K562 (cell line): ENCODE data around the gene KCNJ14. TPM values are rescaled to one million over a fixed set of nuclear protein-coding genes. Genes with fewer than 3 reads are reported as not detected.

ENCODE experiments used
- FOXM1 ChIP-seq, 2 experiments: fragments of 450-650 bp in 1 of 2; sonication (generic) in 1 of 2; formaldehyde crosslinking in 1 of 2; IDR thresholded peaks; 2 replicates each; pipeline versions ENCODE4 v1.6.1 to v1.9.0; 2017 to 2022; ENCODE audit warnings: low read depth in 2 of 2, mild to moderate bottlenecking in 2 of 2, missing genetic modification reagents in 1 of 2, moderate library complexity in 1 of 2
- GTF2A2 ChIP-seq: IDR thresholded peaks from 2 replicates; pipeline ENCODE4 v1.6.1; 2016; ENCODE audit warnings: mild to moderate bottlenecking, missing genetic modification characterization, missing compliant biosample characterization
- POLR2AphosphoS5 ChIP-seq: IDR thresholded peaks from 2 replicates; pipeline ENCODE4 v1.6.1; 2011; ENCODE audit warnings: mild to moderate bottlenecking, low read depth, low read length, moderate library complexity; ENCODE audit not compliant: control insufficient read depth, insufficient read depth
- RAD51 ChIP-seq: fragments of 450-650 bp; IDR thresholded peaks from 2 replicates; pipeline ENCODE4 v1.7.1; 2016; ENCODE audit warnings: low read depth, mild to moderate bottlenecking, borderline replicate concordance
- SMC3 ChIP-seq: conservative IDR thresholded peaks from 2 replicates; pipeline ENCODE4 v1.6.1; 2011; ENCODE audit warnings: low read depth, low read length, improper control_type of control experiment; ENCODE audit not compliant: insufficient read depth
- polyA plus RNA-seq, 8 experiments: library from polyadenylated mRNA; depleted of rRNA in 4 of 8; stranded (reverse) in 5 of 8; unstranded in 3 of 8; fragments of >200 nt; fragmentation: Nextera tagmentation in 2 of 8; fragmentation: Illumina TruSeq in 1 of 8; extraction: Ambion mirVana in 2 of 8; extraction: Trizol in 1 of 8; gene quantifications; 2 replicates each; pipeline versions ENCODE4 v1.2.1 to v1.2.3, GENCODE V29; 2011 to 2014; ENCODE audit warnings: inconsistent platforms in 1 of 8, missing spikeins in 1 of 8
- total RNA-seq, 7 experiments: library from RNA; depleted of rRNA in 6 of 7; stranded (reverse); fragments of >200 nt in 6 of 7; fragmentation: Illumina TruSeq in 2 of 7; extraction: Trizol in 2 of 7; gene quantifications; 2 replicates each; pipeline versions ENCODE4 v1.2.1 to v1.2.3, GENCODE V29; 2011 to 2021; ENCODE audit warnings: low replicate concordance in 1 of 7
- TF ChIP-seq, protein P1 (sequence below): sonication (generic); formaldehyde crosslinking; IDR thresholded peaks from 2 replicates; pipeline ENCODE4 v1.5.0; 2020; ENCODE audit warnings: missing genetic modification reagents
- TF ChIP-seq, protein P2 (sequence below): fragments of 450-650 bp; formaldehyde crosslinking; IDR thresholded peaks from 2 replicates; pipeline ENCODE4 v1.4.0; 2020; ENCODE audit warnings: mild to moderate bottlenecking, mixed read lengths

KCNJ14 gene
- total and polyA plus RNA-seq, 9 of the 15 experiments (the other 6 are each of a cell fraction or from before 2014, with no cell fraction given): 0.15 to 1.6 (median 0.49) TPM

DNA sequence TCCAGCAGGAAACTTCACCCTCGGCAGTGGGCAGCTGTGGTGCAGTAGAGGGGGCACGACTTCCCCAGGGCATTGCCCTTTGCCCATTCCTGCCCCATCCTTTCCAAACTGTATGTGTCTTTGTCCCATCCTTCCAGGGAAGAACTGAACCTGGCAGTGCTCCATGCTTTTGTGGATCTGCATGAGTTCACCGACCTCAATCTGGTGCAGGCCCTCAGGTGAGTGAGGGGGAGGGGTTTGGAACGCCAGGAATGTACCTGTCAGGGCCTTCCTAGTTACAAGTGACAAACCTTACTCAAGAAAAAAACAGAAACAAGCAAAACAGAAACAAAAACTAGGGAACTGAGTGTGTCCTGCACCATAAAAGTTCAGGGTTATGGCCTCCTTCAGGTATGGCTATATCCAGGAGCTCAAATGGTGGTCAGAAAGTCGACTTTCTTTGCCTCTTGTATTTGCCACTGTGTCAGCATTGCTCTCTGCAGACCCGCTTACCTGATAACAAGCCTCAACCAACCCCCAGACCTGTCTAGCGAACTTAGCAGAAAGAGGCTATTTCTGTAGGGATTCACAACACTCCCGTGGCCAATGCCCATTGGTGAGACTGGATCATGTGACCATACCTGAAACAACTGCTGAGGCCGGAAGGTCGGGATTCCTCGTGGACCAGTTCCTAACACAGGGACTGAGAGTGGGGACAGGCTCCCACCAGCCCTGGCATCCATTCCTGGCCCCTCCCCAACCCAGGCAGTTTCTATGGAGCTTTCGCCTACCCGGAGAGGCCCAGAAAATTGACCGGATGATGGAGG, 18.0 kb downstream of the KCNJ14 start (continued):
- TF ChIP-seq, protein P1, sequence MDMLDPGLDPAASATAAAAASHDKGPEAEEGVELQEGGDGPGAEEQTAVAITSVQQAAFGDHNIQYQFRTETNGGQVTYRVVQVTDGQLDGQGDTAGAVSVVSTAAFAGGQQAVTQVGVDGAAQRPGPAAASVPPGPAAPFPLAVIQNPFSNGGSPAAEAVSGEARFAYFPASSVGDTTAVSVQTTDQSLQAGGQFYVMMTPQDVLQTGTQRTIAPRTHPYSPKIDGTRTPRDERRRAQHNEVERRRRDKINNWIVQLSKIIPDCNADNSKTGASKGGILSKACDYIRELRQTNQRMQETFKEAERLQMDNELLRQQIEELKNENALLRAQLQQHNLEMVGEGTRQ: peak; percentile 43; the same call in 1 of the 2 replicates
- TF ChIP-seq RAD51 (peak; percentile 31; the same call in 1 of the 2 replicates), GTF2A2 (no peak), SMC3 (no peak), FOXM1 (IDR thresholded peaks at IDR 0.05; ENCODE audit: low read depth) (no peak), FOXM1 (CRISPR knock-in tag; IDR thresholded peaks at IDR 0.05; ENCODE audit: low read depth) (no peak), POLR2AphosphoS5 (peak; percentile 16; the same call in 1 of the 2 replicates)
- TF ChIP-seq, protein P2, sequence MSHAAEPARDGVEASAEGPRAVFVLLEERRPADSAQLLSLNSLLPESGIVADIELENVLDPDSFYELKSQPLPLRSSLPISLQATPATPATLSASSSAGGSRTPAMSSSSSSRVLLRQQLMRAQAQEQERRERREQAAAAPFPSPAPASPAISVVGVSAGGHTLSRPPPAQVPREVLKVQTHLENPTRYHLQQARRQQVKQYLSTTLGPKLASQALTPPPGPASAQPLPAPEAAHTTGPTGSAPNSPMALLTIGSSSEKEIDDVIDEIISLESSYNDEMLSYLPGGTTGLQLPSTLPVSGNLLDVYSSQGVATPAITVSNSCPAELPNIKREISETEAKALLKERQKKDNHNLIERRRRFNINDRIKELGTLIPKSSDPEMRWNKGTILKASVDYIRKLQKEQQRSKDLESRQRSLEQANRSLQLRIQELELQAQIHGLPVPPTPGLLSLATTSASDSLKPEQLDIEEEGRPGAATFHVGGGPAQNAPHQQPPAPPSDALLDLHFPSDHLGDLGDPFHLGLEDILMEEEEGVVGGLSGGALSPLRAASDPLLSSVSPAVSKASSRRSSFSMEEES (CRISPR knock-in tag): peak; percentile 66
